ENCODE data around the gene SUPT16H.
A peak's percentile ranks its signal among the peaks of the same experiment; 100 is the strongest.
"Not testable (repeated sequence)": the region's sequence is repeated elsewhere in the genome, so short reads cannot be mapped to it uniquely, and the experiment has no call there.

Gene SUPT16H

DNA sequence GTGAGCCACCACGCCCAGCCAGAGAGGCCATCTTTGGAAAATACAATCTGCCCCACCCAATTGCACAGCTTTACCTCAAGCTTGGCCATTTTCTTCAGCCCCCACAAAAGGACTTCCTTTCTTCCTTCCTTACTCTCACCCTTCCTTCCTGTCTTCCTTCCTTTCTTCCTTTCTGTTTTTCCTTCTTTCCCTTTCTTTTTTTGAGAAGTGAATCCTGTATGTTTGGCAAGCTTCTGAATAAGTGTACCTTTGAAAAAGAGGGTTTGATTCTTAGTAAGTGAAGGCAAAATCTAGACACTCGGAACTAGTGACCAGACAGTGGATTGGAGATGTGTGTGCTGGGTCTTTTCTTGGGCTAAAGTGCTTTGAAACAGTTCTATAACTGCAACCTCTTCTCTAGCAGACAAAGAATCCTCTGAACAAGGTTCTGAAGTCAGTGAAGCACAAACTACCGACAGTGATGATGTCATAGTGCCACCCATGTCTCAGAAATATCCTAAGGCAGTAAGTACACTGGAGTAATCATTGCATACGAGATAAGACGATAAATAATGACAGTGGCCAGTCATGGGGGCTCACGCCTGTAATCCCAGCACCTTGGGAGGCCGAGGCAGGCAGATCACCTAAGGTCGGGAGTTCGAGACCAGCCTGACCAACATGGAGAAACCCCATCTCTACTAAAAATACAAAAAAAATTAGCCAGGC is 49.5 kb downstream of the SUPT16H start:
- H3K4me1 ChIP-seq (ENCODE audit: insufficient read depth, low read length), result no peaks in the 10 kb centered on the region
- H3K36me3 ChIP-seq (ENCODE audit: insufficient read depth, low read length), result no peaks in the 10 kb centered on the region
- no peak overlapping the region for H3K9ac ChIP-seq (ENCODE audit: low read depth, low read length)
- no peaks in the 10 kb centered on the region for H3K9me3 ChIP-seq (ENCODE audit: control insufficient read depth, insufficient read depth, low read length)

DNA sequence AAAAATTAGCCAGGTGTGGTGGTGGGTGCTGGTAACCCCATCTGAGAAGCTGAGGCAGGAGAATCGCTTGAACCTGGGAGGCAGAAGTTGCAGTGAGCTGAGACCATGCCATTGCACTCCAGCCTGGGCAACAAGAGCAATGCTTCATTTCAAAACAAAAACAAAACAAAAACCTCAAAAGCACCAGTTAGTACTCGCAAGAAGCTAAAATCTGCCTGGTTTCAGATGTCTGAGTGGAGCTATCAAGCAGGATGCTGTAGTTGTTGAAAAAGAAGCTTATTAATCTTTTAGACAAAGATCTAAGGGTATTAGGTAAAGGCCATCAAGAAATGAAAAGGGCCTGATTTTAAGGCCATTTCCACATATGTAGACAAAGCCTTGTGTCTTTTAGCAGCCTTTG is 50.9 kb downstream of the SUPT16H start:
- no peak overlapping the region for H3K9ac ChIP-seq (ENCODE audit: low read depth, low read length)
- no peaks in the 10 kb centered on the region for H3K9me3 ChIP-seq (ENCODE audit: control insufficient read depth, insufficient read depth, low read length)
- H3K4me1 ChIP-seq (ENCODE audit: insufficient read depth, low read length), result no peaks in the 10 kb centered on the region
- H3K36me3 ChIP-seq (ENCODE audit: insufficient read depth, low read length), result no peaks in the 10 kb centered on the region

DNA sequence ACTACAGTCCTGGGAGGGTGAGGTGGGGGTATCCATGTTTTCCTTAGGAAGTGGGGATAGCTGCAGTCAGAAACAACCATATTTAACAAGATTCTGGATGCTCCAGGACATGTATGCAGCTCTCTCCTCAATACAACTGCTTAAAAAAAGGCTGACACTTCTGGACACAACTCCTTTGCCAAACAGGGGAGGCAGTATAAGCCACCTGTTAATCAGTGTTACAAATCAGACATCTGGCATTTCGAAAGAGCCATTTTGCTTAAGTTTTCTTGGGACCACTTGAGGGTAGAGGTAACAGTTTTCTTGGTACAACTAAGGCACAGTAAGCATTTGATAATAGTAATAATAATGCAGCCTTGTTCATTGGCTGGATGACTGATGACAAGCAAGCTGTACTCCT is 56.8 kb downstream of the SUPT16H start:
- no peaks in the 10 kb centered on the region for H3K9me3 ChIP-seq (ENCODE audit: control insufficient read depth, insufficient read depth, low read length)
- H3K9ac ChIP-seq (ENCODE audit: low read depth, low read length), result no peak overlapping the region
- no peaks in the 10 kb centered on the region for H3K4me1 ChIP-seq (ENCODE audit: insufficient read depth, low read length)
- no peaks in the 10 kb centered on the region for H3K36me3 ChIP-seq (ENCODE audit: insufficient read depth, low read length)

DNA sequence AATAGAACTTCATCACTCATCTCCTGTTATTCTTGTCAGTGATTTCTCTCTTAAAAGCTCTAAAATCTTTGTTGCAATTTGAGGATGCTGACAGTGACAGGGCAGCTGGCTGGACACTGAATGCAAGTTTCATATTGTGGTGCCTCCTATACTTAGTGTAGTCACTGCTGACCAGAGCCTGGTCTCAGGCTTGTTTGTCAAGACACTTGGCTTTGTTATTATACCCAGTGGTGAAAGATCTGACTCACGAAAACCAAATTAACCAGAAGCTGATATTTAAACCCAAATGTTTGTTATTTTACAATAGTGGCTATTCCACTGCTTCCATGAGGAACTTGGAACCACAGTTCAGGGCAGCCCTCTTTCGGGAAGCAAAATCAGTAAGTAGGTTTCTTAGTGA is 61.1 kb downstream of the SUPT16H start:
- Histone ChIP-seq H3K9ac (ENCODE audit: low read depth, low read length) (no peak overlapping the region), H3K36me3 (ENCODE audit: insufficient read depth, low read length) (no peaks in the 10 kb centered on the region), H3K9me3 (ENCODE audit: control insufficient read depth, insufficient read depth, low read length) (no peaks in the 10 kb centered on the region), H3K4me1 (ENCODE audit: insufficient read depth, low read length) (peaks cover 8% of the 10 kb centered on the region; the same call in 1 of the 2 replicates)

DNA sequence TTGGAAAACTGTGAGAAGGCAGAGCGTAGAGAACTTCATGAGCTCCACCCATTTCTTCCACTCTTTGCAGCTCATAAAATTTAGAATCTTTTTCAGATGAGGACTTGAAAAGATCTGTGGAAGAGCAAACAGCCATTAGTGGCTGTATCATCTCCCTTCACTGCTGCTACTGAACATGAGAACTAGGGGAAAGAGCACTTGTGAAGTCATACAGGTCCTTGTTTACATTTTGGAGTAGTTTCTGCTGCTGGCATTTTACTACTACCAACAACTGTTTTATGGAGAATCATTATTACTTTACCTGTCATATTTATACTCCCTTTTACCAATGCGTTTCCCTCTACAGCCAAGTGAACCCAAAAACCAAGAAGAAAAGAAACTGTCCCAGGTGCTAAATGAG is 62.9 kb downstream of the SUPT16H start:
- H3K4me1 ChIP-seq (ENCODE audit: insufficient read depth, low read length), result peaks cover 8% of the 10 kb centered on the region; the same call in 1 of the 2 replicates
- H3K36me3 ChIP-seq (ENCODE audit: insufficient read depth, low read length), result no peaks in the 10 kb centered on the region
- H3K9me3 ChIP-seq (ENCODE audit: control insufficient read depth, insufficient read depth, low read length), result no peaks in the 10 kb centered on the region
- no peak overlapping the region for H3K9ac ChIP-seq (ENCODE audit: low read depth, low read length)

DNA sequence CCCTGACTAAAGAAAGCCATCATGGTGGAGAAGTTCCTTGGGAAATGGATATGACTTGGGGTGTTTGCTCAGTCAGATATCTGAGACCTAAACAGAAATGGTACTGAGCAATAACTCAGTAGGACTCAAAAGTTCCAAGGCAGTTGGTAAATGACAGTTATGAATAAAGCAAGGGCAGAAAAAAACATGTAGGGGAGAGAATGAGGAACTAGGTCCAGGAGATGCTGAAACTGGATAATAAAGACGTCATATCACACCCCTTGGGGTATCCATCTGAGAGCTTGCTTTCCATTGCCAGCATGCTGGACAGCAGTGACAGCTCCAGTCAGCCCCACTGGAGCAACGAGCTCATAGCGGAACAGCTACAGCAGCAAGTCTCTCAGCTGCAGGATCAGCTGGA is 66.4 kb downstream of the SUPT16H start:
- Histone ChIP-seq H3K9me3 (ENCODE audit: control insufficient read depth, insufficient read depth, low read length) (no peaks in the 10 kb centered on the region), H3K36me3 (ENCODE audit: insufficient read depth, low read length) (no peaks in the 10 kb centered on the region)

DNA sequence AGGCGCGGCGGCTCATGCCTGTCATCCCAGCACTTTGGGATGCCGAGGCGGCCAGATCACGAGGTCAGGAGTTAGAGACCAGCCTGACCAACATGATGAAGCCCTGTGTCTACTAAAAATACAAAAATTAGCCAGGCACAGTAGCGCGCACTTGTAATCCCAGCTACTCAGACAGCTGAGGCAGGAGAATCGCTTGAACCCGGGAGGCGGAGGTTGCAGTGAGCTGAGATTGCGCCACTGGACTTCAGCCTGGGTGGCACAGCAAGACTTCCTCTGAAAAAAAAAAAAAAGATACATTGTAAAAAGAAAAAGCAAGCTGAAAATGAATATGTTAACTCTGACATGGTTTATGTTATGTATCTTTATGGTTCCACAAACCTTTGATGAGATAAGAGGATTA is 70.3 kb downstream of the SUPT16H start:
- no peaks in the 10 kb centered on the region for H3K36me3 ChIP-seq (ENCODE audit: insufficient read depth, low read length)
- H3K9ac ChIP-seq (ENCODE audit: low read depth, low read length), result no peak overlapping the region
- peaks cover 4% of the 10 kb centered on the region; the same call in 1 of the 2 replicates for H3K4me1 ChIP-seq (ENCODE audit: insufficient read depth, low read length)
- no peaks in the 10 kb centered on the region for H3K9me3 ChIP-seq (ENCODE audit: control insufficient read depth, insufficient read depth, low read length)

More for the DNA sequence above, 66.4 kb downstream of the SUPT16H start:
- no peak overlapping the region for H3K9ac ChIP-seq (ENCODE audit: low read depth, low read length)
- H3K4me1 ChIP-seq (ENCODE audit: insufficient read depth, low read length), result peaks cover 8% of the 10 kb centered on the region; the same call in 1 of the 2 replicates

DNA sequence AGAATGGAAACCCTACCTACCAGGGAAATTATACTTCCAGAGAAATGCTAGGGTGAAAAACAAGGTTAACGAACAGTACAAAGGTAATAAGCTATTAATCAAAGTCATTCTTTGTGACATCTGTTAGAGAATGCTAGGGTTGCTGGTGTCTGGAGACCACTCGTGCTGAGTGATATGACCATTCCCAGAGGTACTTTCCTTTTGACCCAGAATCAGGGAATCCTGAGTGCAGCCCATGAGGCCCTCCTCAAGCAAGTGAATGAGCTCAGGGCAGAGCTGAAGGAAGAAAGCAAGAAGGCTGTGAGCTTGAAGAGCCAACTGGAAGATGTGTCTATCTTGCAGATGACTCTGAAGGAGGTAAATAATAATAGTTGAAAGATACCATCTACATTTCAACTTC is 72.2 kb downstream of the SUPT16H start:
- Histone ChIP-seq H3K9ac (ENCODE audit: low read depth, low read length) (no peak overlapping the region), H3K9me3 (ENCODE audit: control insufficient read depth, insufficient read depth, low read length) (no peaks in the 10 kb centered on the region), H3K36me3 (ENCODE audit: insufficient read depth, low read length) (no peaks in the 10 kb centered on the region), H3K4me1 (ENCODE audit: insufficient read depth, low read length) (peaks cover 10% of the 10 kb centered on the region; the same call in 1 of the 2 replicates)

DNA sequence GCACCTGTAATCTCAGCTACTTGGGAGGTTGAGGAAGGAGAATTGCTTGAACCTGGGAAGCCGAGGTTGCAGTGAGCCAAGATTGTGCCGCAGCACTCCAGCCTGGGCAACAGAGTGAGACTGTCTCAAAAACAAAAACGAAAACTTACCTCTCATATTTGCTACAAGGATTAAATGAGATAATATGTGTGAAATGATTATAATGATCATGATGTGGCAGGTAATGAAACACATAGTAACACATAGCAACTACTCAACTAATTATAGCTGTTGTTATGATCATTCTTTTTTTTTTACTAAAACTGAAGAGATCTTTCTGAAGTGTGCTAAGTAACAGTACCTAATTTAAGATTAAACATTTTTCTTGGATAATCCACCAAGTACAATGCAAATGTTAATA is 73.9 kb downstream of the SUPT16H start:
- H3K9me3 ChIP-seq (ENCODE audit: control insufficient read depth, insufficient read depth, low read length), result no peaks in the 10 kb centered on the region
- H3K36me3 ChIP-seq (ENCODE audit: insufficient read depth, low read length), result no peaks in the 10 kb centered on the region
- H3K4me1 ChIP-seq (ENCODE audit: insufficient read depth, low read length), result peaks cover 10% of the 10 kb centered on the region; the same call in 1 of the 2 replicates
- no peak overlapping the region for H3K9ac ChIP-seq (ENCODE audit: low read depth, low read length)

DNA sequence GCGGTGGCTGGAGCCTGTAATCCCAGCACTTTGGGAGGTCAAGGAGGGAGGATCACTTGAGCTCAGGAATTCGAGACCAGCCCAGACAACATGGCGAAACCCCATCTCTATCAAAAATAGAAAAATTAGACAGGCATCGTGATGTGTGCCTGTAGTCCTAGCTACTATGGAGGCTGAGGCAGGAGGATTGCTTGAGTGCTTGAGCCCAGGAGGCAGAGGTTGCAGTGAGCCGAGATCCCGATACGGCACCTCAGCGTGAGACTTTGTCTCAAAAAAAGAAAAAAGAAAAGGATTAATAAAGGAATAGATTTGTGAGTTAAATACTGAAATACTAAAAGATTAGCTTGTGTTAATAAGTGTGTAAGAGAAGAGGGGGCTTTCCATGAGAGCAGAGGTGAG is 74.6 kb downstream of the SUPT16H start:
- peaks cover 10% of the 10 kb centered on the region; the same call in 1 of the 2 replicates for H3K4me1 ChIP-seq (ENCODE audit: insufficient read depth, low read length)
- H3K36me3 ChIP-seq (ENCODE audit: insufficient read depth, low read length), result no peaks in the 10 kb centered on the region
- H3K9me3 ChIP-seq (ENCODE audit: control insufficient read depth, insufficient read depth, low read length), result no peaks in the 10 kb centered on the region
- peak overlapping the region; percentile 52 for H3K9ac ChIP-seq (ENCODE audit: low read depth, low read length)

DNA sequence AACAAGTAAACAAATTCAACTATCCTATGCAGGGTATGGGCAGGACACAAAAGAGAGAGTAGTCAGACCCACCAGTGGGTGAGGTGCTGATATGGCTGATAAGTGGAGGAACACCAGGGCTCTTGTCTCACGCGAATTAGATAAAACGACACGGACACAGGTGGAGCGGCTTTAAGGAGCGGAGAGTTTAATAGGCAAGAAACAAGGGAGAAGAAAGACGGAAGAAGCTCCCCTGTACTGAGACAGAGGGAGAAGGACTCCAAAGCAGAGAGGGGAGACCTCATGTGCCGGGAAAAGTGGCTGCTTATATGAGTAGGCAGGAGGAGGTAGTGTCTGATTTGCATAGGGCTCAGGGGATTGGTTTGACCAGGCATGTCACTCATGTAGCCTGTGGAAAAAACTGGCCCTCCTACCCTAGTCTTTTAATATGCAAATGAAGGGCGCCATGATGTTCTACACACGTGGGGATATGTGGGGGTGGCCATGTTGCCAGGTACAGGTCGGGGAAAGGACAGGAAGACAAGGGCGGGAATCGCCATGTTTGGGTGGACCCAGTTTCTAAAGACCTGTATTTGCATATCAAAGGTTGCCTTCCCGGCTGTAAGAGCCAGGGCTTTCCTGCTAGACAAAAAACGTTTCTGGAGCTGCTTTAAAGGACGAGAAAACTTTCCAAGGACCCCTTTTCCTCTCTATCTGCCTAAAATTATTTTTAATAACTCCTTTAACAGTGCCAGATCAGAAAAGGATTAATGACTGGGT is 75.2 kb downstream of the SUPT16H start:
- Histone ChIP-seq H3K9ac (ENCODE audit: low read depth, low read length) (peak overlapping the region; percentile 64), H3K36me3 (ENCODE audit: insufficient read depth, low read length) (no peaks in the 10 kb centered on the region), H3K4me1 (ENCODE audit: insufficient read depth, low read length) (peaks cover 10% of the 10 kb centered on the region; the same call in 1 of the 2 replicates), H3K9me3 (ENCODE audit: control insufficient read depth, insufficient read depth, low read length) (no peaks in the 10 kb centered on the region)

DNA sequence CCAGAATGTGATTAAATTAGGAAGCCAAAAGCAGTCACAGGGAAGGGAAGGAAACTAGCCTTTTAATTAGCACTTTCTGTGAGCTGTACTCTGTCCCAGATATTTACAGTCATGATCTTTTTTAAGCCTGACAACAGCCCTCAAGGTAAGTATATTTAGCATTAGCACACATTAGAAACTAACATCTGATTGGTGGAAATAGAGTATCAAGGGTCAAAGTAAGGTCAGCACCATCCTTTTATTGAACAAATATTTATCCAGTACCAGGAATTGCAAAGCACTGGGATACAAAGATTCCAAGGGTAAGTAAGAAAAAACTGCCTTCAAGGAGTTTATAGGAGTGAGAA is 75.7 kb downstream of the SUPT16H start:
- Histone ChIP-seq H3K36me3 (ENCODE audit: insufficient read depth, low read length) (no peaks in the 10 kb centered on the region), H3K4me1 (ENCODE audit: insufficient read depth, low read length) (peaks cover 10% of the 10 kb centered on the region; the same call in 1 of the 2 replicates), H3K9ac (ENCODE audit: low read depth, low read length) (peak overlapping the region; percentile 64), H3K9me3 (ENCODE audit: control insufficient read depth, insufficient read depth, low read length) (no peaks in the 10 kb centered on the region)

DNA sequence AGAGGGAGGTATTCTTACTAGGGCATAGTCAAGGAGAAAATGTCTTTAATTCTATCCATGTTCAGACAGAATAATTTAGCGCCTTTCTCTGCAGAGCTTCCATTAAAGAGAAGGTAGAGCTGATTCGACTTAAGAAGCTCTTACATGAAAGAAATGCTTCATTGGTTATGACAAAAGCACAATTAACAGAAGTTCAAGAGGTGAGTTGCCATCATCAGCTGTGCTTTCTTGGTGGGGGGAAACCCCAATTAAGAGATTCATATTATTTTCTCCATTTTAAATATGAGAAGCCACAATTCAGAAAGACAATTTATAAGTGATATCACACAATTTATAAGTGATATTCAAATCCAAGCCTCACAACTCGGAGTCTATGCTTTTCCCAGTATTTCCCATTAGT is 76.2 kb downstream of the SUPT16H start:
- peak overlapping the region; percentile 64; the same call in 1 of the 2 replicates for H3K9ac ChIP-seq (ENCODE audit: low read depth, low read length)
- H3K4me1 ChIP-seq (ENCODE audit: insufficient read depth, low read length), result peaks cover 10% of the 10 kb centered on the region; the same call in 1 of the 2 replicates
- H3K36me3 ChIP-seq (ENCODE audit: insufficient read depth, low read length), result no peaks in the 10 kb centered on the region
- H3K9me3 ChIP-seq (ENCODE audit: control insufficient read depth, insufficient read depth, low read length), result no peaks in the 10 kb centered on the region

DNA sequence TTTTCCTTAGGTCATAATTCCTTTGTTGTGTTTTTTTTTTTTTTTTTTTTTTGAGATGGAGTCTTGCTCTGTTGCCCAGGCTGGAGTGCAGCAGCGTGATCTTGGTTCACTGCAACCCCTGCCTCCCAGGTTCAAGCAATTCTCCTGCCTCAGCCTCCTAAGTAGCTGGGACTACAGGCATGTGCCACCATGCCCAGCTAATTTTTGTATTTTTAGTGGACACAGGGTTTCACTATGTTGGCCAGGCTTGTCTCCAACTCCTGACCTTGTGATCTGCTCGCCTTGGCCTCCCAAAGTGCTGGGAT is 81.0 kb downstream of the SUPT16H start:
- not testable (repeated sequence) for H3K36me3 ChIP-seq (ENCODE audit: insufficient read depth, low read length); H3K4me1 ChIP-seq (ENCODE audit: insufficient read depth, low read length); H3K9ac ChIP-seq (ENCODE audit: low read depth, low read length); H3K9me3 ChIP-seq (ENCODE audit: control insufficient read depth, insufficient read depth, low read length)
